HCT116 (cell line): ENCODE data around the gene PLCXD1.
"Not testable (repeated sequence)": the region's sequence is repeated elsewhere in the genome, so short reads cannot be mapped to it uniquely, and the experiment has no call there.

Experiments
- CTCF ChIP-seq, 3 experiments: fragments of 200-600 bp in 1 of 3; sonication (generic) in 1 of 3; IDR thresholded peaks in 2 of 3; conservative IDR thresholded peaks in 1 of 3; 2 replicates each; pipeline ENCODE4 v1.5.1; 2012 to 2017; ENCODE audit warnings: low read depth in 2 of 3, low read length in 2 of 3, antibody characterized with exemption in 1 of 3, borderline replicate concordance in 1 of 3, control low read depth in 1 of 3, mild to moderate bottlenecking in 1 of 3, mixed read lengths in 1 of 3, mixed run types in 1 of 3, moderate library complexity in 1 of 3; ENCODE audit not compliant: insufficient read depth in 1 of 3
- EZH2 ChIP-seq: fragments of 200-600 bp; sonication (generic); IDR thresholded peaks from 2 replicates; pipeline ENCODE4 v1.6.1; 2017; ENCODE audit warnings: antibody characterized with exemption, mixed run types
- MAX ChIP-seq: IDR thresholded peaks from 2 replicates; pipeline ENCODE4 v1.6.1; 2012
- POLR2A ChIP-seq: IDR thresholded peaks from 2 replicates; pipeline ENCODE4 v1.7.0; 2011; ENCODE audit warnings: borderline replicate concordance; ENCODE audit not compliant: insufficient read depth, insufficient read length; ENCODE audit errors: extremely low read depth
- POLR2AphosphoS5 ChIP-seq: IDR thresholded peaks from 2 replicates; pipeline ENCODE4 v1.6.1; 2011; ENCODE audit warnings: mild to moderate bottlenecking, low read depth, low read length, moderate library complexity
- SP1 ChIP-seq: IDR thresholded peaks from 2 replicates; pipeline ENCODE4 v1.6.1; 2012; ENCODE audit warnings: low read depth
- ZNF274 ChIP-seq: fragments of 200-500 bp; sonication (Bioruptor generic); IDR thresholded peaks from 2 replicates; pipeline ENCODE4 v1.6.1; 2014; ENCODE audit warnings: mild to moderate bottlenecking, low read depth, low read length, inconsistent platforms
- TF ChIP-seq, protein P1 (sequence below): IDR thresholded peaks from 2 replicates; pipeline ENCODE4 v1.6.1; 2012

GRCh38 chrX:232278-232655 is 48.9 kb upstream of the PLCXD1 start:
- TF ChIP-seq, protein P1, sequence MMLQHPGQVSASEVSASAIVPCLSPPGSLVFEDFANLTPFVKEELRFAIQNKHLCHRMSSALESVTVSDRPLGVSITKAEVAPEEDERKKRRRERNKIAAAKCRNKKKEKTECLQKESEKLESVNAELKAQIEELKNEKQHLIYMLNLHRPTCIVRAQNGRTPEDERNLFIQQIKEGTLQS, result not testable (repeated sequence)
- TF ChIP-seq CTCF (IDR thresholded peaks at IDR 0.05 in 2 of 3, conservative IDR thresholded peaks at IDR 0.05 in 1 of 3; ENCODE audit: borderline replicate concordance in 1 of 3, insufficient read depth in 1 of 3, low read depth in 2 of 3, low read length in 2 of 3); POLR2AphosphoS5; ZNF274; SP1; EZH2; POLR2A; MAX: not testable (repeated sequence)
